Mucosa of stomach (tissue), 1 donor: ENCODE results near the gene PPP1R27.
A peak's percentile ranks its signal among the peaks of the same experiment; 100 is the strongest.

Source experiments
- H3K27me3 ChIP-seq: one replicate; pipeline ENCODE4 v1.7.0; 2013; ENCODE audit warnings: mild to moderate bottlenecking, low read length; ENCODE audit not compliant: control insufficient read depth, insufficient read depth
- H3K36me3 ChIP-seq: one replicate; pipeline ENCODE4 v1.7.0; 2013; ENCODE audit warnings: low read length; ENCODE audit not compliant: control insufficient read depth, insufficient read depth
- H3K4me1 ChIP-seq: one replicate; pipeline ENCODE4 v1.7.0; 2013; ENCODE audit warnings: mild to moderate bottlenecking, low read length; ENCODE audit not compliant: control insufficient read depth, insufficient read depth
- H3K4me3 ChIP-seq: one replicate; pipeline ENCODE4 v1.7.0; 2013; ENCODE audit warnings: low read length
- H3K9ac ChIP-seq: one replicate; pipeline ENCODE4 v1.7.0; 2013; ENCODE audit warnings: mild to moderate bottlenecking, low read length, moderate library complexity
- H3K9me3 ChIP-seq: one replicate; pipeline ENCODE4 v1.7.0; 2013; ENCODE audit warnings: mild to moderate bottlenecking, low read length, moderate library complexity; ENCODE audit not compliant: control insufficient read depth
- donor health status: Pancreatic carcinoma.

The PPP1R27 gene

DNA sequence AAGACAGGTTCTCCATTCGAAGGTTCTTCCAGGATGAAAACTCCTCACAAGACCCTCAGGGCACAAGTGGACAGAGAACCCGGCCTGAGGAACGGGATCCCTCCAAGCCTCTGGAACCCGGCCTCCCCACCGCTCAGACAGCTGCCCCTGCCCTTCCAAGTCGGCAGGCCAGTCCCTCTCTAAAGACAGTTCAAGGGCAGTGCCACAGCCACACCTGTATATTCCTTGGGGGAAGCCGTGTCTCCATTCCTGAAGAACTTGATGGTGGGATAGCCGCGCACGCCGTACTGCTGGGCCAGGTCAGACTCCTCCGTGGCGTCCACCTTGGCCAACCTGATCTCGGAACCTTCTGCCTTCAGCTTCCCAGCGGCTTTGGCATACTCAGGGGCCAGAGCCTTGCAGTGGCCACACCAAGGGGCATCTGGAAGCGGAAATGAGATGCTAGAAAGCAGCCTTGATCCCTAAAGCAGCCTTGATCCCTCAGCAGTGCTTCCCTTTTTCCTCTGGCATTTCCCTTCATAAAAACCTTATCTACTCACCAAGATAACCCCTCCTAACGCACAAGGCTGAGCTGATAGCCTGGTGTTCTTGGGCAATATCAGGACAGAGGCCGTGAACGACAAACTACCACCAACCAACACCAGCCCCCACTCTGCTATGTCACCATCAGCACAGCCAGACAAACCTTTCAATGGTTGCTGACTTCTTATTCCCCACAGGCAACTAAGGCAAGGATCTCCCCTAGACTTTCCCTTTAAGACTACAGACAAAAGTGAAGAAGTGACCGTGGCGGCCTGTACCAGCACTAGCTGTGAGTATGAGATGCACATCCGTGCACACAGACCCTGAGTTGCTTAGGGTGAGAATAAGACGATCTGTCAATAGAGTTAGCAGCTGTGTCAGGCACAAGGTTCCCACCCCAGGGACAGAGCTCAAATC, 24.4 kb upstream of the PPP1R27 start:
- H3K9ac ChIP-seq: peak overlapping the region; percentile 79
- peaks cover 72% of the 10 kb centered on the region for H3K4me1 ChIP-seq
- H3K36me3 ChIP-seq: peaks cover 5% of the 10 kb centered on the region
- peak overlapping the region; percentile 80 for H3K4me3 ChIP-seq
- H3K9me3 ChIP-seq: no peaks in the 10 kb centered on the region
- no peaks in the 10 kb centered on the region for H3K27me3 ChIP-seq

- Histone ChIP-seq H3K9me3 (no peaks in the 10 kb centered on the region), H3K4me1 (peaks cover 63% of the 10 kb centered on the region), H3K4me3 (peak overlapping the region; percentile 80), H3K36me3 (peaks cover 5% of the 10 kb centered on the region), H3K9ac (peak overlapping the region; percentile 79), H3K27me3 (no peaks in the 10 kb centered on the region)
These were observed 23.5 kb upstream of the PPP1R27 start for GRCh38 chr17:81858170-81858966.

DNA sequence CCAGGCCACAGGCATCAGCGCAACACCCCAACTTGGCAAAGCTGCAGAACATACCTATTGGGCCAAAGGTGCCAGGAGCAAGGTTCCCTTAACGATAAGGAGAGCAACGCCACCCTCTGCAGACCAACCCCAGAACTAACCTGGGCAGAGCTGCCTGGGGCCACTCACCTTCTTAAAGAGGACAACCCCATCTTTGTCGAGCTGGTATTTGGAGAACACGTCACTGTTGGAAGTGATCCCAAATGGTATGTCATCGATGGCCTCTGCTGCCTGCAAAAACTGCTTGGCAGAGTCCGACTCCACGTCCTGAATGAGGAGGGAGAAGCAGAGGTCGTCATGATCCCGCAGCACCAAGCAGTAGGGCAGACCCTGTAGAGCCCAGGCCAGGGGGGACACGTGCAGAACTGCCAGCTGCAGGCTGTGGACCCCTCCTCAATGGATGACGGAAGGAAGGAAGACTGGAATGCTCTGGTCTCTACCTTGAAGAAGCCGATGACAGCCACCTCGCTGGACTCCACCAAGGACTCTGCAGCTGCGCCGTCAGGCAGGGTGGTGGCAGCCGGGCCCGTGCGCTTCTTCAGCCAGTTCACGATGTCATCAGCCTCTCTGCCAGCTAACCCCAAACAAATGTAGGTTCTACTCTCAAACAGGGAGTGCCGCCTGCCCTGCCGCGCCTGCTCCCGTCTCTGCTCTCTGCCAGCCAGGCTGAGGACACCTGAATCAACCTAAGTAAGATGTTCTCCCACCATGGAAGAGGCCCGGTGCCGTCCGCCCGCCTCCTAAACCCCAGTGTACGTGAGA, 20.3 kb upstream of the PPP1R27 start:
- Histone ChIP-seq H3K4me1 (peaks cover 47% of the 10 kb centered on the region), H3K9me3 (no peaks in the 10 kb centered on the region), H3K27me3 (no peaks in the 10 kb centered on the region), H3K9ac (no peak overlapping the region), H3K36me3 (peaks cover 19% of the 10 kb centered on the region), H3K4me3 (no peak overlapping the region)

DNA sequence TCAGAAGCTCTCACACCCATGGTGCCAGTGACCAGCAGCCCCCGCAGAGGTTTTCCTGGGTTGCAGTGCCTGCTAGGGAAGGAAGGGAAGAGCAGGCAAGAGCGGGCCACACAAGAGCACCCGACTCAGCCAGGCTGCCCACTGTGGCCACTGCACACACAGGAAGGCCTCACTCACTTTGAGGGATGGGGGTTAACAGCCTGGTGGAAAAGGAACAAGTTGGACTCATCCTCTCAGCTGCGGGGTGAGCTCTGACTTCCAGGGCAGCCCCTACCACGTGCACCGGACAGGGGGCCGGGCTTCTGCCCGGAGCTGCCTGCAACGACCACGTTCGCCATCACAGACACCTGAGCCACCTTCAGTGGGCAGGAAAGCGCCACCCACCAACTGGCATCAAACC, 17.4 kb upstream of the PPP1R27 start:
- H3K4me3 ChIP-seq: no peak overlapping the region
- H3K9ac ChIP-seq: no peak overlapping the region
- H3K36me3 ChIP-seq: peaks cover 18% of the 10 kb centered on the region
- peaks cover 24% of the 10 kb centered on the region for H3K4me1 ChIP-seq
- no peaks in the 10 kb centered on the region for H3K27me3 ChIP-seq
- no peaks in the 10 kb centered on the region for H3K9me3 ChIP-seq

- H3K9ac ChIP-seq: no peak overlapping the region
- H3K36me3 ChIP-seq: peaks cover 25% of the 10 kb centered on the region
- H3K9me3 ChIP-seq: no peaks in the 10 kb centered on the region
- H3K27me3 ChIP-seq: no peaks in the 10 kb centered on the region
- H3K4me3 ChIP-seq: no peak overlapping the region
- peaks cover 21% of the 10 kb centered on the region for H3K4me1 ChIP-seq
These were observed 16.6 kb upstream of the PPP1R27 start for GRCh38 chr17:81851423-81851822.

- Histone ChIP-seq H3K4me3 (no peak overlapping the region), H3K36me3 (peaks cover 39% of the 10 kb centered on the region), H3K9me3 (no peaks in the 10 kb centered on the region), H3K9ac (no peak overlapping the region), H3K4me1 (peaks cover 2% of the 10 kb centered on the region), H3K27me3 (no peaks in the 10 kb centered on the region)
These were observed 14.6 kb upstream of the PPP1R27 start for GRCh38 chr17:81849457-81849856.

DNA sequence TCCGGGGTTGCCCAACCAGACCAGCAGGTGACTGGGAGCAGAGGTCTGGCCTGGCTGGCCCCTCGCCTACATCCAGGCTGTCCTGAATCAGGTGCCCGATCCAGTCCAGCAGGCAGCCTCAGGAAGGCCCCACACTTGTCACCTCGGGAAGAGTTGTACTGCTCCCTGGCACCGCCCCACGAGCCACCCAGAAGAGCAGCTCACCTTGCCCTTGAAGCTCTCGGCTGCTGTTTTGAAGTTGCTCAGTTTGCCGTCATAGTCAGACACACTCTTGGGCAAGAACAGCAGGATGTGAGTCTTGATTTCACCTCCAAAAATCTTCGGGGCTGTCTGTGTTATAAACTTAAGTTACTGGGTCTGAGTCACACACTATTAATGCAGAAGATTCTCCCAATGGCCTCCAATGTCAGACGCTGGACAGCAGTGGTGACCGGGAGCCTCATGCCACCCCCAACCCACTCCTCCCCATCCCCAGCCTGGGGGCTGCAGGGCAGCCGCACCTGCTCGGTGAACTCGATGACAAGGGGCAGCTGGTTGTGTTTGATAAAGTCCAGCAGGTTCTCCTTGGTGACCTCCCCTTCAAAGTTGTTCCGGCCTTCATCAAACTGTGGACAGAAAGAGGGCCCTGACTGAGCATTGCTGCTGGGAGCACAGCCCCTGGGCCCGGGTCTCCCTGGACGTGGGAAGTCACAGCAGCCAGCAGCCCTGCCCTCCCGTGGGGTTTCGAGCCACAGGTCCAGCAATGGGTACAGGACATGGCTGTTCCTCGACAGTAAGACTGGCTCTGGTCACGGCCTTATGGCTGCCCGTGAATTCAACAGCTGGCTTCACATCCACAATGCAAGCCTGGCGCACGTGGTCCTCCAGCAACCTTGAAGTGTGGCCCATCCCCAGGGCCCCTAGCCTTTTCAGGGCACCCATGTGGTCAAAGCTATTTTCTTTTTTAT, 12.2 kb upstream of the PPP1R27 start:
- Histone ChIP-seq H3K9me3 (no peaks in the 10 kb centered on the region), H3K27me3 (no peaks in the 10 kb centered on the region), H3K4me3 (no peak overlapping the region), H3K9ac (no peak overlapping the region), H3K36me3 (peaks cover 38% of the 10 kb centered on the region), H3K4me1 (no peaks in the 10 kb centered on the region)

- H3K9me3 ChIP-seq: no peaks in the 10 kb centered on the region
- H3K36me3 ChIP-seq: peaks cover 30% of the 10 kb centered on the region
- no peaks in the 10 kb centered on the region for H3K27me3 ChIP-seq
- no peaks in the 10 kb centered on the region for H3K4me1 ChIP-seq
- no peak overlapping the region for H3K4me3 ChIP-seq
- no peak overlapping the region for H3K9ac ChIP-seq
These were observed 11.3 kb upstream of the PPP1R27 start for GRCh38 chr17:81845881-81846742.

DNA sequence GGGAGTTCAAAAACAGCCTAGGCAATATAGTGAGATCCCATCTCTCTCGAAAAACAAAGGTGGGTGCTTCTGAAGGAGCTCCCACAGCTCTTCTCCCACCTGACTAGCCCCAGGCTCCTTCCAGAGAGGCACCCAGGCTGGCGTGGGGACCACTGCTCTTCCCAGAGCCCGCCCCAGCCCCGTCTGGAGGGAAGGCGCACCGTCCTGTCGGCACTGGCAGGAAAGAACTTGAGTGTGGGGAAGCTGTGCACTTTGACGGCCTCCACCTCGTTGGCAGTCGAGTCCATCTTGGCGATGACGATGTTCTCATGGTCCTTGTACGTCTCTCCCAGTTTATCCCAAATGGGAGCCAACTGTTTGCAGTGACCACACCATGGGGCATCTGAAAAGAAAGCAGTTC, 10.5 kb upstream of the PPP1R27 start:
- H3K36me3 ChIP-seq: peaks cover 29% of the 10 kb centered on the region
- H3K4me3 ChIP-seq: no peak overlapping the region
- H3K9me3 ChIP-seq: no peaks in the 10 kb centered on the region
- H3K9ac ChIP-seq: no peak overlapping the region
- H3K4me1 ChIP-seq: no peaks in the 10 kb centered on the region
- no peaks in the 10 kb centered on the region for H3K27me3 ChIP-seq

DNA sequence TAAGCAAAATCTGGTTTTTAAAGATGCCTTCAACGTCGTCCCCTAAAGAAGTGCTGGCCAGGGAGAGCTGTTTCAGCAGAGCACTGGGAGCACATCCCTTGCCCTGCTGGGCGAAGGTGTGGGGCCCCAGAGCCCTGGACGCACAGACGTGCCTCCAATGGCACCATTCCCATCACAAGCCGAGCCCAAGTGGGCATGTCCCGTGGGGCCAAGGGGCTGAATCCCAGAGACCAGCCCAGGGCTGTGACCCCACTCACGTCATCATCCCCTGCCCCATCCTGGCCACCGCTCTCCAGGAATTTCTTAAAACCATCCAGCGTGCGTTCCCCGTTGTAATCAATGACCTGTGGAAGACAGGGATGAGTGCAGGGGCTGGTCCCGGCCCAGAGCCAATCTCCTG, 10.0 kb upstream of the PPP1R27 start:
- no peaks in the 10 kb centered on the region for H3K27me3 ChIP-seq
- no peaks in the 10 kb centered on the region for H3K4me1 ChIP-seq
- no peak overlapping the region for H3K4me3 ChIP-seq
- H3K9ac ChIP-seq: no peak overlapping the region
- no peaks in the 10 kb centered on the region for H3K9me3 ChIP-seq
- H3K36me3 ChIP-seq: peaks cover 29% of the 10 kb centered on the region
